ENCODE results near the gene ERVFRD-1. TPM values are rescaled to one million over a fixed set of nuclear protein-coding genes. Genes with fewer than 3 reads are reported as not detected.

Gene ERVFRD-1
- total RNA-seq, 1 donor from 2014 or later: not detected

DNA sequence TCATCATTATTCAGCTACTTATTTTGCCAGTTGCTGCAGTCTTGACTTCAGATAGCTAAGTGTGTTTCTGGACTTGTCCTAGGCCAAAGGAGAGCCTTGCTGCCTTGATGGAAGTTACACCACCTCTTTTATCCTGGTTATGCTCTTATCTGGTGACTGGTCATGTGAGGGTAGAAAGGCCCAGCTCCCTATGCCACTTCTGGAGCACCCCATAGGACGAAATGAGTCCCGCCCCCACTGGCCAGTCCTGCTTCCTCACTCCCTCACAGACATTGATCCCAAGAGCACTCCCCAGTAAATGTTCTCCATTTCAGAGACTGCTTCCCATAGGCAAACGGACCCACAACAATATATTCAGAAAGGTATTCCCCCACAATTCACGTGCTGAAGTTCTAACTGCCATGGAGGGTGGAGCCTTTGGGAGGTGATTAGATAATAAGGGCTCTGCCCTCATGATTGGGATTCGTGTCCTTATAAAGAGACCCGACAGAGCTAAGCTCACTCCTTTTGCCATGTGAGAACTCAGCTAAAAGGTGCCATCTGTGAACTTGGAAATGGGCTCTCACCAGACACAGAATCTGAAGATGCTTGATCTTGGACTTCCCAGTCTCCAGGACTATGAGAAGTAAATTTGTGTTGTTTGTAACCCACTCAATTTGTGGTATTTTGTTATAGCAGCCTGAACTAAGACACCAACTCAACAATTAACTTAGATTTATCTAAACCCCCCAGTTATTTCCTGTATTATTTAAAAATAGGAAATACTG is 45.9 kb downstream of the ERVFRD-1 start:
- no peak overlapping the region for H3K4me3 Mint-ChIP-seq
- no peaks in the 10 kb centered on the region for H3K27me3 Mint-ChIP-seq (ENCODE audit: low read depth)
- no peak for DNase-seq (ENCODE audit: low read depth, low spot score)
- peaks cover 3% of the 10 kb centered on the region for H3K9me3 Mint-ChIP-seq
- no peak overlapping the region for H3K27ac Mint-ChIP-seq (ENCODE audit: unreplicated experiment)
- peaks cover 4% of the 10 kb centered on the region for H3K4me1 Mint-ChIP-seq
- TF ChIP-seq, protein P1, sequence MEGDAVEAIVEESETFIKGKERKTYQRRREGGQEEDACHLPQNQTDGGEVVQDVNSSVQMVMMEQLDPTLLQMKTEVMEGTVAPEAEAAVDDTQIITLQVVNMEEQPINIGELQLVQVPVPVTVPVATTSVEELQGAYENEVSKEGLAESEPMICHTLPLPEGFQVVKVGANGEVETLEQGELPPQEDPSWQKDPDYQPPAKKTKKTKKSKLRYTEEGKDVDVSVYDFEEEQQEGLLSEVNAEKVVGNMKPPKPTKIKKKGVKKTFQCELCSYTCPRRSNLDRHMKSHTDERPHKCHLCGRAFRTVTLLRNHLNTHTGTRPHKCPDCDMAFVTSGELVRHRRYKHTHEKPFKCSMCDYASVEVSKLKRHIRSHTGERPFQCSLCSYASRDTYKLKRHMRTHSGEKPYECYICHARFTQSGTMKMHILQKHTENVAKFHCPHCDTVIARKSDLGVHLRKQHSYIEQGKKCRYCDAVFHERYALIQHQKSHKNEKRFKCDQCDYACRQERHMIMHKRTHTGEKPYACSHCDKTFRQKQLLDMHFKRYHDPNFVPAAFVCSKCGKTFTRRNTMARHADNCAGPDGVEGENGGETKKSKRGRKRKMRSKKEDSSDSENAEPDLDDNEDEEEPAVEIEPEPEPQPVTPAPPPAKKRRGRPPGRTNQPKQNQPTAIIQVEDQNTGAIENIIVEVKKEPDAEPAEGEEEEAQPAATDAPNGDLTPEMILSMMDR (conservative IDR thresholded peaks at IDR 0.05): no peak
- H3K36me3 Mint-ChIP-seq (ENCODE audit: low read depth): no peaks in the 10 kb centered on the region

DNA sequence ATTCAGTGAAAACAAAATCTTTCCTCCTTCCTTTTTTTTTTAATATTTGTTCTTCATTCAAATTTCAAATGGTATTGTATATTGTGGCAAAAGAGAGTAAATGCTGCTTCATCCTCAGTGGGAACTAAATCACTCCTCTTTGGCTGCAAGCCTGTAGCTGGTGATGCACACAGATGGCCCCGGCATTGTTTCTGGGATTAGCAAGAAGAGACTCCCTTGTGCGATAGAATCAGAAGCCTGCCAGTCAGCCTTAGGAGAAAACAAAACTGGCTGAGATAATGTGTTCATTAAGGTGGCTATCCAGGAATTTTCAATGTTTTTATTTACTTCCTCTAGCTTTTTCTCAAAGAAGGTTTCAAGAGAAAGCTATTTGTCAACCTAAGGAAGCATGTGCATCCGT is 46.7 kb downstream of the ERVFRD-1 start:
- Mint-ChIP-seq H3K27me3 (ENCODE audit: low read depth) (no peaks in the 10 kb centered on the region), H3K4me3 (no peak overlapping the region), H3K27ac (ENCODE audit: unreplicated experiment) (no peak overlapping the region), H3K4me1 (peaks cover 4% of the 10 kb centered on the region), H3K36me3 (ENCODE audit: low read depth) (no peaks in the 10 kb centered on the region), H3K9me3 (peaks cover 3% of the 10 kb centered on the region)
- DNase-seq (ENCODE audit: low read depth, low spot score): no peak
- TF ChIP-seq, protein P1 (conservative IDR thresholded peaks at IDR 0.05): no peak

DNA sequence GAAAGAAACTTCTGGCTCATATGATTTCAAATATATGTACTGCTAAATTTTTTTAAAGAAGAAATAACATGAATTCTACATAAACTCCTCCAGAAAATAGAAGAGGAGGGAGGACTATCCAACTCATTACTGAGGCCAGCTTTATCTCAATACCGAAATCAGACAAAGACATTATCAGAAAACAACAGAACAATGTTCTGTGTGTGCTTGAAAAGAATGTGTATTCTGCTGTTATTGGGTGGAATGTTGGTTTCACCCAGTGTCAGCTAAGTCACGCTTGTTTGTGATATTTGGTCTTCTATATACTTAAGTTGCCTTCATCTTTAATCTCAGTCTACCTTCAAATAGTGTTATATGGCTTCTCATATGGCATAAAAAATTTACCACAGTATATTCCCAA is 48.8 kb downstream of the ERVFRD-1 start:
- TF ChIP-seq, protein P1 (conservative IDR thresholded peaks at IDR 0.05): no peak
- Mint-ChIP-seq H3K9me3 (peaks cover 3% of the 10 kb centered on the region), H3K36me3 (ENCODE audit: low read depth) (no peaks in the 10 kb centered on the region), H3K4me3 (no peak overlapping the region), H3K27ac (ENCODE audit: unreplicated experiment) (no peak overlapping the region), H3K4me1 (peaks cover 4% of the 10 kb centered on the region), H3K27me3 (ENCODE audit: low read depth) (no peaks in the 10 kb centered on the region)
- DNase-seq (ENCODE audit: low read depth, low spot score): no peak

DNA sequence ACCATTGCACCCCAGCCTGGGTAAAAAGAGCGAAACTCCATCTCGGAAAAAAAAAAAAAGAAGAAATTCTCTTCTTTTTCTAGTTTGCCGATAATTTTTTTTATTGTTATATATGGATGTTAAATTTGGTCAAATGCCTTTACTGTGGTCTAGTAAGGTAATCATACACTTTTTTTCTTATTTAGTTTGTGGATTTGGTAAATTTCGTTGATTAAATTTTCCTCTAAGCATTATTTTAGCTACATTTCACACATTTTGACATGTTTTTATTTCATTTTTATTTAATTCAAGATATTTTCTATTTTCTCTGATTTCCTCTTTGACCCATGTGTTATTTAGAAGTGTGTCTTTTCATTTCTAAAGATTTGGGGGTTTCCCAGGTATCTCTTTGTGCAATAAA is 49.4 kb downstream of the ERVFRD-1 start:
- Mint-ChIP-seq H3K4me1 (peaks cover 4% of the 10 kb centered on the region), H3K27ac (ENCODE audit: unreplicated experiment) (no peak overlapping the region)

DNA sequence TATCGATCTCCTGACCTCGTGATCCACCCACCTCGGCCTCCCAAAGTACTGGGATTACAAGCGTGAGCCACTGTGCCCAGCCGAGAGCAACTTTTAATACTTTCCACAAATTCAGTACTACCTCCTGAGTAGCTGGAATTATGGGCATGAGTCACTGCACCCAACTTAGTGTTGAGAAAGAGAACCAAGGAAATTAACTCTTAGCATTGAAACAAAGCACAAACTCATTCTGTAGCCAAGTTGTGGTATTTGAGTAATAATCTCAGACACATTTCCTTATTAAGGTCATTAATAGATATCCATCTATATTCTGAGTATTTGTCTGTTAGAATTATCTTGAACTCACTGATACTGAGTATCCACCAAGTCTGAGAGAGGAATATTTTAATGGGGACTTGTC is 53.1 kb downstream of the ERVFRD-1 start:
- no peaks in the 10 kb centered on the region for H3K36me3 Mint-ChIP-seq (ENCODE audit: low read depth)
- peaks cover 3% of the 10 kb centered on the region for H3K9me3 Mint-ChIP-seq
- no peak for DNase-seq (ENCODE audit: low read depth, low spot score)
- H3K27ac Mint-ChIP-seq (ENCODE audit: unreplicated experiment): no peak overlapping the region
- TF ChIP-seq, protein P1 (conservative IDR thresholded peaks at IDR 0.05): no peak
- no peak overlapping the region for H3K4me3 Mint-ChIP-seq
- H3K27me3 Mint-ChIP-seq (ENCODE audit: low read depth): no peaks in the 10 kb centered on the region
- H3K4me1 Mint-ChIP-seq: peaks cover 5% of the 10 kb centered on the region

More for the DNA sequence above, 49.4 kb downstream of the ERVFRD-1 start:
- H3K9me3 Mint-ChIP-seq: peaks cover 3% of the 10 kb centered on the region
- no peak overlapping the region for H3K4me3 Mint-ChIP-seq
- no peaks in the 10 kb centered on the region for H3K27me3 Mint-ChIP-seq (ENCODE audit: low read depth)
- DNase-seq (ENCODE audit: low read depth, low spot score): no peak
- H3K36me3 Mint-ChIP-seq (ENCODE audit: low read depth): no peaks in the 10 kb centered on the region
- TF ChIP-seq, protein P1 (conservative IDR thresholded peaks at IDR 0.05): no peak
